ENCODE measurements around the gene CACTIN.

DNA sequence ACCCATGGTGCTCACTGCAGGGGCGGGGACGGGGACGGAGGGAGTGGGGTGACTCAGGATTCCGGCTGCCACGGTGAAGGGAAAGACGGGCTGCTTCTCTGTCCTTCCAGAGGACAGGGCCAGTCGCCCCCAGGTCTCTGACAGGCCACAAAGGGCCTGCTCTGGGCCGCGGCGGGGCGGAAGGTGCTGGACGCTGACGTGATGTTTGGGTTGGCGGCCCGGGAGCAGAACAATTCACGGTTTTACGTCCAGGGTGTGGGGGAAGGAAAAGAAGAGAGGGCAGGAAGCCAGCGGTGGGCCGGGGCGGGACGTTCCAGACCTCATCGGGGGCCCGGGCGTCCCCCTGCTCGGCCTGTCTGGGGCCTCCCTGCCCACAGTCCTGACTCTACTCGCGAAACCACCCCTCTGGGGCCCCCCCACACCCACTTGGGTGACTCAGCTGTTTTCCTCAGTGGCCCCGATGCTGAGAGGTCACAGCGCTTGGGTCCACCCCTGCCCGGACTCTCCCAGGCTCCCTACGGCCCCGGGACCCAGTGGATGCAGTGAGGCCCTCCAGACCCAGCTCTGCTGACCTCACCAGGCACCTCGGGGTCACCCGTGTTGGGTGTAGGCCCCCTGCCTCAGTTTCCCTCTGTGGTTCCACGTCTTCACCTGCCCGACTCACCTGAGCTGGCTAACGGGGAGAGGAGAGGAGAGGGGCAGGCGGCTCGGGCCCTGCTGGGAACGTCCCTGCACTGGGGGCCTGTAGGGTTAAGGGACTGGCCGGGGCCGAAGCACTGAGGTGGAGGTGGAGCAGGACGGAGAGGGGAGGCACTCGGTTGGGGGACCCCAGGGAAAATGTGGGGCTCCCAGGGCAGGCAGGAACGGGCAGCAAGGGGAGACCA, 44.4 kb upstream of the CACTIN start:
- TF ChIP-seq POLR2A (IDR thresholded peaks at IDR 0.05; ENCODE audit: control extremely low read depth in 1 of 2, low read depth in 2 of 2, low read length in 2 of 2) = no peak
- TF ChIP-seq CBX5 (IDR thresholded peaks at IDR 0.05; ENCODE audit: low read depth, low read length) = no peak
- TF ChIP-seq CHD1 (IDR thresholded peaks at IDR 0.05; ENCODE audit: low read depth, low read length) = no peak
- TF ChIP-seq JUND (IDR thresholded peaks at IDR 0.05; ENCODE audit: low read length) = no peak
- no peak for TF ChIP-seq BCL11A (IDR thresholded peaks at IDR 0.05; ENCODE audit: low read depth in 2 of 2, low read length in 2 of 2)
- no peak for TF ChIP-seq GABPA (IDR thresholded peaks at IDR 0.05; ENCODE audit: borderline replicate concordance, insufficient read depth, low read length)
- TF ChIP-seq, protein P1, sequence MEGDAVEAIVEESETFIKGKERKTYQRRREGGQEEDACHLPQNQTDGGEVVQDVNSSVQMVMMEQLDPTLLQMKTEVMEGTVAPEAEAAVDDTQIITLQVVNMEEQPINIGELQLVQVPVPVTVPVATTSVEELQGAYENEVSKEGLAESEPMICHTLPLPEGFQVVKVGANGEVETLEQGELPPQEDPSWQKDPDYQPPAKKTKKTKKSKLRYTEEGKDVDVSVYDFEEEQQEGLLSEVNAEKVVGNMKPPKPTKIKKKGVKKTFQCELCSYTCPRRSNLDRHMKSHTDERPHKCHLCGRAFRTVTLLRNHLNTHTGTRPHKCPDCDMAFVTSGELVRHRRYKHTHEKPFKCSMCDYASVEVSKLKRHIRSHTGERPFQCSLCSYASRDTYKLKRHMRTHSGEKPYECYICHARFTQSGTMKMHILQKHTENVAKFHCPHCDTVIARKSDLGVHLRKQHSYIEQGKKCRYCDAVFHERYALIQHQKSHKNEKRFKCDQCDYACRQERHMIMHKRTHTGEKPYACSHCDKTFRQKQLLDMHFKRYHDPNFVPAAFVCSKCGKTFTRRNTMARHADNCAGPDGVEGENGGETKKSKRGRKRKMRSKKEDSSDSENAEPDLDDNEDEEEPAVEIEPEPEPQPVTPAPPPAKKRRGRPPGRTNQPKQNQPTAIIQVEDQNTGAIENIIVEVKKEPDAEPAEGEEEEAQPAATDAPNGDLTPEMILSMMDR (IDR thresholded peaks at IDR 0.05; ENCODE audit: control extremely low read depth in 1 of 3, insufficient read depth in 1 of 3, low read depth in 1 of 3, low read length in 3 of 3) = no peak
- TF ChIP-seq TCF12 (IDR thresholded peaks at IDR 0.05; ENCODE audit: low read depth, low read length) = no peak
- no peak for TF ChIP-seq YY1 (IDR thresholded peaks at IDR 0.05; ENCODE audit: low read depth, low read length)
- TF ChIP-seq SUZ12 (IDR thresholded peaks at IDR 0.05; ENCODE audit: low read length) = no peak
- TF ChIP-seq EP300 (IDR thresholded peaks at IDR 0.05; ENCODE audit: borderline replicate concordance in 1 of 2, low read depth in 2 of 2, low read length in 2 of 2) = no peak
- TF ChIP-seq ZNF274 (IDR thresholded peaks at IDR 0.05; ENCODE audit: borderline replicate concordance, extremely low read depth, low read length) = no peak
- TF ChIP-seq KDM1A (IDR thresholded peaks at IDR 0.05; ENCODE audit: borderline replicate concordance, low read length) = no peak
